NCI-H2196 (cell line): ENCODE measurements around the gene DUSP19.
A peak's percentile ranks its signal among the peaks of the same experiment; 100 is the strongest.

Experiments
- DNase-seq: peaks from one replicate; lab custom pipeline; 2025; ENCODE audit not compliant: unreplicated experiment; lab: John Stamatoyannopoulos, UW

DUSP19 gene

GRCh38 chr2:183124222-183124956 is 45.8 kb downstream of the DUSP19 start, which contains the start of gene NUP35:
NUP35 (plus strand) TSS chr2:183124443; CDS start chr2:183124458, 15 bp downstream.
- peak; percentile 93 for DNase-seq

- DNase-seq = no peak
Observed at GRCh38 chr2:183124957-183125255, 46.4 kb downstream of the DUSP19 start.

- DNase-seq = no peak
Observed at GRCh38 chr2:183125659-183126341, 47.3 kb downstream of the DUSP19 start.

GRCh38 chr2:183126635-183127034 is 48.1 kb downstream of the DUSP19 start:
- no peak for DNase-seq

- DNase-seq = no peak
Observed at GRCh38 chr2:183134016-183134415, 55.5 kb downstream of the DUSP19 start.

GRCh38 chr2:183148955-183149354 is 70.4 kb downstream of the DUSP19 start:
- no peak for DNase-seq

DNA sequence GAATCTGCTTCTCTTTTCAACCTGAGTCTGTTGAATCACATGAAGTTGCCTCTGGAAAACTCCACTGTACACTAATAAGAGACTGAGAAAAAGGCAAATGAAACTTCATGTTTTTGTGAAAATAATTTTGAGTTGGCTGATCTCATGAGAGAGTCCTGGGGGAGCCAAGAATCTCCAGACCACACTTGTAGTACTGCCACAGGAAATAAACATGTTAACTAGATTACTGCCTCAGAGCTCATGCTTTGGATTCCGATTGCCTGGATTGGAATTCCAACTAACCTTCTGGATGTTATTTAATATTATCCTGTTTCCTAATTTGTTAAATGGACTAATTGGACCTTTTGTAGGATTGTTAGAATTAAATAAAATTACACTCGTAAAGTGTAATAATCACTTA is 70.9 kb downstream of the DUSP19 start:
- DNase-seq = no peak
